OCI-M1 (cell line): ENCODE results near the gene TBC1D9.

Experiments
- DNase-seq: peaks from one replicate; lab custom pipeline; 2025; lab: John Stamatoyannopoulos, UW

TBC1D9 gene

GRCh38 chr4:140720387-140721304 is 35.5 kb downstream of the TBC1D9 start:
- DNase-seq: peak; percentile 41

- DNase-seq: no peak
Observed at GRCh38 chr4:140719686-140720085, 36.5 kb downstream of the TBC1D9 start.

GRCh38 chr4:140719022-140719421 is 37.2 kb downstream of the TBC1D9 start:
- no peak for DNase-seq

- no peak for DNase-seq
Observed at GRCh38 chr4:140718241-140718952, 37.8 kb downstream of the TBC1D9 start.

- DNase-seq: no peak
Observed at GRCh38 chr4:140717313-140717712, 38.9 kb downstream of the TBC1D9 start.

- DNase-seq: no peak
Observed at GRCh38 chr4:140715119-140715518, 41.1 kb downstream of the TBC1D9 start.

- DNase-seq: no peak
Observed at GRCh38 chr4:140711910-140712309, 44.3 kb downstream of the TBC1D9 start.

GRCh38 chr4:140710908-140711622 is 45.1 kb downstream of the TBC1D9 start:
- no peak for DNase-seq

GRCh38 chr4:140707325-140707724 is 48.9 kb downstream of the TBC1D9 start:
- no peak for DNase-seq

- no peak for DNase-seq
Observed at GRCh38 chr4:140706665-140707064, 49.5 kb downstream of the TBC1D9 start.

GRCh38 chr4:140706276-140706625 is 49.9 kb downstream of the TBC1D9 start:
- no peak for DNase-seq

- no peak for DNase-seq
Observed at GRCh38 chr4:140705625-140706275, 50.4 kb downstream of the TBC1D9 start.

GRCh38 chr4:140704964-140705363 is 51.2 kb downstream of the TBC1D9 start:
- no peak for DNase-seq

GRCh38 chr4:140704392-140704960 is 51.7 kb downstream of the TBC1D9 start:
- DNase-seq: no peak

GRCh38 chr4:140703463-140703862 is 52.7 kb downstream of the TBC1D9 start:
- no peak for DNase-seq

- no peak for DNase-seq
Observed at GRCh38 chr4:140702096-140702757, 54.0 kb downstream of the TBC1D9 start.

GRCh38 chr4:140701071-140701470 is 55.1 kb downstream of the TBC1D9 start:
- no peak for DNase-seq

GRCh38 chr4:140697709-140698560 is 58.2 kb downstream of the TBC1D9 start:
- no peak for DNase-seq

- DNase-seq: no peak
Observed at GRCh38 chr4:140695483-140695882, 60.7 kb downstream of the TBC1D9 start.

- DNase-seq: no peak
Observed at GRCh38 chr4:140693562-140693961, 62.6 kb downstream of the TBC1D9 start.
